Kidney (tissue), 14 donors: ENCODE data around the gene NSMCE1. TPM values are rescaled to one million over a fixed set of nuclear protein-coding genes. Genes with fewer than 3 reads are reported as not detected.
A peak's percentile ranks its signal among the peaks of the same experiment; 100 is the strongest.
"Not testable (repeated sequence)": the region's sequence is repeated elsewhere in the genome, so short reads cannot be mapped to it uniquely, and the experiment has no call there.

Experiments
- DNase-seq, 5 donors: peaks; one replicate each; pipeline ENCODE4 v3.0.0-alpha.2; 2013 to 2020
- FAIRE-seq: peaks from 2 replicates; lab custom pipeline; 2012; peaks lifted over from hg19 to GRCh38; lab: Jason Lieb, UNC
- H3K27ac ChIP-seq, 2 donors: one replicate each; pipeline ENCODE4 v1.7.0; 2013; ENCODE audit warnings: low read depth in 2 of 2, low read length in 2 of 2, inconsistent platforms in 1 of 2
- H3K27me3 ChIP-seq: one replicate; pipeline ENCODE4 v1.7.1; 2013; ENCODE audit warnings: low read length, inconsistent platforms; ENCODE audit not compliant: control insufficient read depth, insufficient read depth
- H3K36me3 ChIP-seq, 3 donors: one replicate each; pipeline versions ENCODE4 v1.7.0 to v1.7.1; 2013; ENCODE audit warnings: low read length in 3 of 3, control low read depth in 1 of 3, inconsistent platforms in 1 of 3; ENCODE audit not compliant: insufficient read depth in 3 of 3, control insufficient read depth in 2 of 3
- H3K4me1 ChIP-seq, 3 donors: one replicate each; pipeline versions ENCODE4 v1.7.0 to v1.7.1; 2013; ENCODE audit warnings: low read length in 3 of 3, inconsistent platforms in 1 of 3, low read depth in 1 of 3; ENCODE audit not compliant: control insufficient read depth in 2 of 3, insufficient read depth in 2 of 3
- H3K4me3 ChIP-seq, 3 donors: one replicate each; pipeline versions ENCODE4 v1.7.0 to v1.8.1; 2013; ENCODE audit warnings: low read length in 3 of 3, control low read depth in 1 of 3, inconsistent platforms in 1 of 3
- H3K9ac ChIP-seq, 3 donors: one replicate each; pipeline versions ENCODE4 v1.7.0 to v1.7.1; 2013; ENCODE audit warnings: low read length in 3 of 3, control low read depth in 1 of 3, inconsistent platforms in 1 of 3
- H3K9me3 ChIP-seq, 3 donors: one replicate each; pipeline versions ENCODE4 v1.7.0 to v1.7.1; 2013; ENCODE audit warnings: low read length in 3 of 3, control low read depth in 1 of 3, inconsistent platforms in 1 of 3; ENCODE audit not compliant: control insufficient read depth in 2 of 3, insufficient read depth in 1 of 3
- CTCF ChIP-seq: IDR thresholded peaks from 3 replicates; pipeline ENCODE4 v1.5.1; 2012; ENCODE audit warnings: mild to moderate bottlenecking, moderate library complexity, borderline replicate concordance; ENCODE audit not compliant: insufficient read depth; ENCODE audit errors: extremely low read depth
- intact Hi-C: fragments of 100-400 bp; cut with DNase I; formaldehyde crosslinking; loops from one replicate; pipeline ENCODE4 v1.11.1; 2022
- polyA plus RNA-seq: library from polyadenylated mRNA; stranded (reverse); fragments of 350-450 nt; fragmentation: Illumina TruSeq; extraction: RNeasy Lipid Tissue Mini Kit (QIAGEN cat#74804); gene quantifications from one replicate; pipeline ENCODE4 v1.2.3, GENCODE V29; 2014; ENCODE audit warnings: low read depth, low replicate concordance; ENCODE audit not compliant: insufficient read depth
- total RNA-seq: library from RNA; stranded (reverse); fragmentation: NEBNext Ultra II Directional; extraction: Animal tissue kit (Norgen Biotek cat#: 25700); gene quantifications from one replicate; pipeline ENCODE4 v1.2.1, GENCODE V29; 2021
- donor health status: control.
- donor health status: control.
- donor health status: control.
- donor health status: control.
- donor health status: control.
- donor health status: DM: yes; HTN: yes; CAD: no.
- donor health status: Normal renal cell carcinoma (clear cell type).

The NSMCE1 gene
- total and polyA plus RNA-seq, 2 donors from 2014 or later, result 72.1 to 145 TPM

DNA sequence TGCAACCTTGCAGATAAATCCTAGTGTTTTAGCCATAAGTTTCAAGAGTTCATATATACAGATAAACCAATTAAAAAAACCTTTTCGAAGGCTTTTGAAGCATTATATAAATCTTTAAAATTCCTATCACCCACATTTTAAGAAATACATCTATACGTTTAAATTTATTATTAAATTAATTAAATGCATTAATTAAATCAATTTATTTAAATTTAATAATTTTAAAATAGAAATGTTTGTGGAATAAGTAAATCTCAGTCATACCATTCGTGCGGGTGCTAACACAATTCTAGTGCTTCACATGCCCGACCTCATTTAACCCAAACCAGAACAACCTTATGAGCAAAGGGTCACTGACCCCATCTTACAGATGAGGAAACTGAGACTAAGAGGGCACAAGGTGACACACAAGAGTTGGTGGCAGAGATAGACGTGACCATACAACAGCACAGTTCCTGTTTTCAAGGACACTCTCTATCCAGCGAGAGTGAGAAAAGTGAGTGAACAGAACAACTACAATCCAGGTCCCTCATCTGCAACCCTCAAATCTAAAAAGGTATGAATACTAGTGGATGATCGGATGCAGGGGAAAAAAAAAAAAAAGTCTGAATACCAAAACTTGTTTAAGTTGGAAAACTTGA, 1.4 kb downstream of the NSMCE1 start:
- Histone ChIP-seq H3K9ac (no peak overlapping the region), H3K9me3 (no peaks in the 10 kb centered on the region), H3K4me1 (peaks cover 0 to 4% (median 3%) of the 10 kb centered on the region in 3 donors), H3K27me3 (no peaks in the 10 kb centered on the region), H3K4me3 (no peak overlapping the region), H3K36me3 (no peaks in the 10 kb centered on the region), H3K27ac (no peak overlapping the region)
- intact Hi-C loops, result no loop called here
- no peak for TF ChIP-seq CTCF
- no peak for FAIRE-seq
- DNase-seq, result peak in 1 of 5 donors; percentile 1

GRCh38 chr16:27265982-27266381, 2.6 kb downstream of the NSMCE1 start:
- Histone ChIP-seq H3K36me3 (no peaks in the 10 kb centered on the region), H3K9me3 (no peaks in the 10 kb centered on the region), H3K27me3 (no peaks in the 10 kb centered on the region), H3K4me3 (no peak overlapping the region), H3K4me1 (peaks cover 0 to 4% (median 3%) of the 10 kb centered on the region in 3 donors), H3K27ac (no peak overlapping the region), H3K9ac (no peak overlapping the region)
- DNase-seq (no peak), FAIRE-seq (no peak)
- TF ChIP-seq CTCF, result no peak
- intact Hi-C loops, result no loop called here

GRCh38 chr16:27264151-27264550, 4.4 kb downstream of the NSMCE1 start:
- peaks cover 0 to 4% (median under 1%) of the 10 kb centered on the region in 3 donors for H3K4me1 ChIP-seq
- H3K4me3 ChIP-seq, result no peak overlapping the region
- FAIRE-seq (no peak), DNase-seq (no peak)
- H3K36me3 ChIP-seq, result no peaks in the 10 kb centered on the region
- H3K27me3 ChIP-seq, result no peaks in the 10 kb centered on the region
- no peak overlapping the region for H3K27ac ChIP-seq
- TF ChIP-seq CTCF, result no peak
- intact Hi-C loops, result no loop called here
- H3K9ac ChIP-seq, result no peak overlapping the region
- H3K9me3 ChIP-seq, result no peaks in the 10 kb centered on the region

GRCh38 chr16:27262904-27263423, 5.6 kb downstream of the NSMCE1 start:
- H3K27me3 ChIP-seq, H3K4me1 ChIP-seq, H3K9ac ChIP-seq, H3K27ac ChIP-seq, DNase-seq, H3K36me3 ChIP-seq, H3K9me3 ChIP-seq, intact Hi-C loops, H3K4me3 ChIP-seq, FAIRE-seq: not testable (repeated sequence)
